NCI-H748 treated with DMSO at 0.1 percent for 48 hours (cell line): ENCODE measurements around the gene HDGFL2.
"Not testable (repeated sequence)": the region's sequence is repeated elsewhere in the genome, so short reads cannot be mapped to it uniquely, and the experiment has no call there.

Experiments
- DNase-seq: peaks from one replicate; lab custom pipeline; 2025; lab: John Stamatoyannopoulos, UW

The HDGFL2 gene

DNA sequence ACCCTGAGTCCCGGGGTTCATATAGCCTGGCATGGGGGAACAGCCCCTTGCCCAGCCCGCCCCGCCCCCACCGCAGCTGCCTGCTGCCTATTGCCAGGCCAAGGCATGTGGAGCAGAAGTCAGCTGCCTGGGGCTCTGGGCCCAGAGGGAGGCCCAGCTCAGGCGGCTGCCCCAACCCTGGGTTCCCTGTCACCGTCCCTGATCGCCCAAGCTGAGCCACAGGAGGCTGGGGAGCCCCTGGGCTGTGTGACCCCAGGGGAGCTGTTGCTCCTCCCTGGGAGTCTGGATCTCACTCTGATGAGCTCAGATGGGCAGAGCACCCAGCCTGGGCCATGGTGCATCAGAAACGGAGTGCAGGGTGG is 44.8 kb downstream of the HDGFL2 start:
- DNase-seq: no peak

DNA sequence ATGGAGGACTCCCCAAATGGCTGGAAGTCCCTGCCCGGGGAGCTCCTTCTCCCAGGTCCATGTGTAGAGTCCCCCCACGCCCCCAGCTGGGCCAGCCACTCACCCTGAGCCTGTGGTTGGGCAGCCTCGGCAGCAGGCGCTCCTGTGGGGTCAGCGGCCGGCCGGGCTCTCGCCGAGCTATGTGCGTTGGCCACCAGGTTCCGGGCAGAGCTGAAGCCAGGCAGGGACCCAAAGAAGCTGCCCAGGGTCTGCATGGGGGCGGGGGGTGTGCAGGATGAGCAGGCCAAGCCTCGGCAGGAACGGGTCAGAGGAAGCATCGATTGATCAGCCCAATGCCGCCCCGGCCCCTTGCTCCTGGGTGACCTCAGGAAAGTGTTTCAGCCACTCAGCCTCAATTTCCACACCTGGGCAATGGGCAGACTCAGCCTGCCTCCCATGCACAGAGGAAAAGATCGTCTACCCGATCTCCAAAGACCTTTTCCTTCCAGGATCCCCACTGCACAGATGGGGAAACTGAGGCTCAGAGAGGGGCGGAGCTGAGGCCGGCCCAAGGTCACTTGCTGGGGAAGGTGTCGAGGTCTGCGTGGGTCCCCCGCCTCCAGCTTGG is 45.5 kb downstream of the HDGFL2 start:
- no peak for DNase-seq

DNA sequence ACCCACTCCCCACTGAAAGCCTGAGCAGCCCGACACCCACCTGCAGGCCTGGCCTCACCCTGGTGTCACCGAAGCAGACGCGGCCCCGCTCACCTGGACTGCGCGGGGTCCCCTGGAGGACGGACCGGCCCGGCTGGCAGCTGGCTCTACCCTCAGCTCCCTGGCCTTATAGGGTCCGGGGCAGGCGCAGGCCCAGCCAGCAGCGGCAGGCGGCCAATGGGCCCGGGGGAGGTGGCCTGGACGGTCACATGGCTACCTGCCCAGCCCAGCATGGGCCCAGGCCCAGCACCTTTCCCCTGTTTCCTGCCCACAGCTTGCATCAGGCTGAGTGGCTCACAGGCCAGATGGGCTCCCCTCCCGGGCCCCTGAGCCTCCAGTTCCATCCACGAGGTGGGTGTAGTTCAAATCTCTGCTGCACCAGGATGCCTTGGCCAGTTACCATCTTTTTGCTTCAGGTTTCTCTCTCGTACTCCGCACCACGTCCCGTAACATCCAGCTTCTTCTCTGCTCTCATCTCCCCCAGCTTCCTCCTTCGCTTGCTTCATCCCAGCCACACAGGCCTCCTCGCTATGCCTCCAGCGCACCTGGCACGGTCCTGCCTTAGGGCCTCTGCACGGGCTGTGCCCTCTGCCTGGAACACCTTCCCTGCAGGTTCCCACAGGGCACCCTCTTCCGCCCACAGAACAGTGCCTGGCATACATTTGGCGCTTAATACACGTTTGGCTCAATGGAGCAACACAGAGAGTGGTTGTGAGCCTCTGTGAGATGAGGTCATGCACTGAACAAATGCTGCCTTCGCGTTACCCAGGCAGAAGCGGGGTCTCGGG is 46.5 kb downstream of the HDGFL2 start, which contains the start of gene PLIN4:
Gene PLIN4, minus strand, starts transcription at position 142 of the 827 bp plus-strand sequence. CDS start 214 bp downstream, outside the sequence.
- no peak for DNase-seq

DNA sequence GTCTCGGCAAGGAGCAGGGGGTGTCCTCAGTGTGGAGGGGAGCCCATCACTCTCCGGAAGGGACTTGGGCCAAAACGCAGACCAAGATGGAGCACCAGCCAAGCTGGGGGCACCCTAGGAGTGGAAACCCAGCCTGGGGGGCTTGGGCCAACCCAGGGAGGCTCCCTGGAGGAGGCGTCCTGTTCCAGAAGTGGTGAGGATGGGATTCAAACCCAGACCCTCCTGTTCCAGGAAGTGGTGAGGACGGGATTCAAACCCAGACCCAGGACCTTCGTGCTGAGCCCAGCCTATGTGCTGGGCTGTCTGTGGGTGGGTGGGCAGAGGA is 47.0 kb downstream of the HDGFL2 start:
- DNase-seq: no peak

DNA sequence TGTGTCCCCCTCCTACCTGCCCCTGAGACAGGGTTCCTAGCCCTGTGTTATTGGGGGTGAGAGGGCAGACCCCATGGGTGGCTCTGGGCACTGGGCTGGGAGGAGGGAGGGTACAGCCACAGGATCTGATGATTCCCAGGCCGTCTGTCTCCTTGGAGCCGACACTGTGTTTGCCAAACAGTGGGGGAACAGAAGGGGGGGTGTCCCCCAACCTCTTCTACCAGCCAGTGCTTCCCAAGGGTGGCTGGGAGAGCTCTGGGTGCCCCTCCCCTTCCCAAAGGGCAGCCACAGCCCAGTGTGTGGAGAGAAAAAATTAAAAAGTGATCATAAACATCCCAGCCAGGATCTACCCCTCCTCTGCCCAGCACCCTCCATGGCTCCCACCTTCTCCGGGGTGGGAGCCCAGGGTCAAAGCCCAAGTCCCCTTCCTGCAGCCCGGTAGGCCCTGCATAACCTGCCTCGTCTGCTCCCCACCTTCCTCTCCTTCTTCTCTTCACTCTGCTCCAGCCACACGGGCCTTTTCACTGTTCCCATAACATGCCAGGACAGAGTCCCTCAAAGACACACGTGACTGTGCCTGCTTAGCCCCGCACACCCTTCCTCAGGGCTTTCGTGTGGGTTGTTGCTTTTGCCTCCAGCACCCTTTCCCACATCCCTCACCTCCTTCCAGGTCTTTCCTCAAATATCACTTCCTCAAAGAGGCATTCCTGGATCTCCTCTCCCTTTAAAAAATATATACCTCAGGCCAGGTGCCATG is 47.6 kb downstream of the HDGFL2 start:
- DNase-seq: no peak

DNA sequence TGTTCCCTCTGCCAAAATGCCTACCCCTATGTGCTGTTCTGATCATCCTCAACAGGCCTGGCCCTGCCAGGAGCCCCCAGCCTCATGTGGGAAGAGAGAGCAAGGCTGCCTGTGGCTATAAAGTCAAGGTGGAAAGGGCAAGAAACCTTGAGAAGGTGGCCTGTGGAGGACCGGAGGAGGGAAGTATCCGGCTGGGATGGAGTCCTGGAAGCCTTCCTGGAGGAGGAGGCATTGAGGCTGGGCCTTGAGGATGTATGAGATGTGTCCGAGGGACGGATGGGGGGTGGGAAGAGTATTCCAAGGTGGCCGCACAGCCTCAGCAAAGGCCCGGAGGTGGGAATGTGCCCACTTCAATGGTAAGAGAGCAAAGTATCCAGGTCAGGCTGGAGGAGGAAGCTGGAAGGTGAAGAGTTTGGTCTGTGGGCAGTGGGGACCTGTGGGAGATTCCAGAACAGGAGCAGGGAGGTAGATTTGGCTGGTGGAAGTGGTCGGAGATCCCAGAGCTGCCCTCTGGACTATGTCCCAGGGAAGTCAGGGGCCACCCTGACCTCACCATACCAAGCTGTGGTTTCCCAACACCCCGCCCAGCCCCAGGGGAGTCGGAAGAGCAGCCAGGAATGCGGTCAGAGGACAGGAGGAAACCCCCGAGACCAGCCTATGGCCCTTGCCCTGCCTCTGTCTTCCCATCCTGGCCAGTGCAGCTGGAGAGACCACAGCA is 49.2 kb downstream of the HDGFL2 start:
- DNase-seq: no peak

DNA sequence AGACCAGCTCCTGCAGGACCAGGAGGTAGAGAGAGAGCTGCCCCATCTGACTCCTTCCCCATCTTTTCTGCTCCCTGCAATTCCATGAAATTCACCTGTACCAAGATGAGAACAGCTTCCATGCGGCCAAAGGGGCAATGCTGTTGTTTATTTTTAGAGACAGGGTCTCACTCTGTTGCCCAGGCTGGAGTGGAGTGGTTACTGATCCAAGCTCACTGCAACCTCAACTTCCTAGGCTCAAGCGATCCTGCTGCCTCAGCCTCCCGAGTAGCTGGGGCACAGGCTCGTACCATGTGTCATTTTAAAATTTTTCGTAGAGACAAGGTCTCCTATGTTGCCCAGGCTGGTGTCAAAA is 49.8 kb downstream of the HDGFL2 start:
- no peak for DNase-seq

DNA sequence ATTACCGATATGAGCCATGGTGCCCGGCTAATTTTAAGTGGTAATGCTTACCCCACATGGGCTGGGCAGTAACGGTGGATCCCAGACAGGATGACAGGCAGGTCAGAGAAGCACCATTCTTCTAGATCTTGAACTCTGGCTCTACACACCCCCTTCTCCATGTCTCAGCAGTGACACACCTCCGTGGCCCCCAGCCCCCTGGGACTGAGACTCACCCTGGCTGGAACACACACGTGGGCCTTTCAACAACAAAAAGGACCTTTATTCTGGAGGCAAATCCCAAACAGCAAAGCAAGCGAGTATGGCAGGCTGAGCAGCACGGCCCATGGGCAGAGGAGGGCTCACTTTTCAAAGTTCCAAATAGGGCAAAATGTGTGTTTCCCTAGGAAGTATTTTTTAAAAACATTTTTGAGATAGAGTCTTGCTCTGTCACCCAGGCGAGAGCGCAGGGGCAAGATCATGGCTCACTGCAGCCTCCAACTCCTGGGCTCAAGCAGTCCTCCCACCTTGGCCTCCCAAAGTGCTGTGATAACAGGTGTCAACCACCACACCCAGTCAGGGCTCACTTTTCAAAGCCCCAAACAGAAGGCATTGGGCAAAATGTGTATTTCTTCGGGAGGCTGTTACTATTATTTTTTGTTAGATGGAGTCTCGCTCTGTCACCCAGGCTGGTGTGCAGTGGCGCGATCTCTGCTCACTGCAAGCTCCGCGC is 50.4 kb downstream of the HDGFL2 start:
- DNase-seq: no peak

DNA sequence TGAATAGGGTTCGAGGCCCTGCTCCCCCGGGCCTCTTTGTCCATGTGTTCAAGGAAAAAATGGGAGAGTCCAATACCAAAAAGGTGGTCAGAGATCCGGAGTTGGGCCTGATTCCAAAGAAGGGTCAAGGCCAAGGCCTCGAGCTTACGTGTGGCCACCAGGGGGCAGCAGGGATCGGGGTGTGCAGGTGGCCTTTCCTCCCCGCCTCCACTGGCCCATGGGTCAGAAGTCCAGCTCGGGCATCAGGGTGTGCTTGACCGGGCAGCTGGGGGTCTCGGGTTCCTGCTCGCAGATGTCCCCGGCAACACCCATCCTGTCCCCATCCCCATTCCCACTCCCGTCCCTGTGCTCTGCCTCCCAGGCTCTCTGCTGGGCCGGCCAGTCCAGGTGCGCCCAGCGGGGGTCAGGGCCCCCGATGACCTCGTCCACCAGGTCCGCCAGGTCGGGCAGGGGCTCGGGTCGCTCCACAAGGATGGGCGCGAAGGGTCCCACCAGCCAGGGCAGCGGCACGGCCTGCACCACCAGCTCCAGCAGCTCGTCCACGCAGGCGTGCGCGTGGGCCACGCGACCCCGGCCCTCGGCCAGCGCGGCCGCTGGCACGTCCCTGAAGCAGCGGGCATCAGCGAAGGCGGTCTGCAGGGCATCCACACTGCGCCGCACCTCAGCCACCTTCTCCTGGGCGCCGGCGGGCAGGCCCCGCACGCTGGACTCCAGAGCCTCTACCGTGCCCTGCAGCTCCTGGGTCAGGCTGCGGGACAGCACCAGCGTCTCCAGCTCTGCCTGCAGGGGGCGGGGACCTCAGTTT is 51.4 kb downstream of the HDGFL2 start:
- DNase-seq: no peak

DNA sequence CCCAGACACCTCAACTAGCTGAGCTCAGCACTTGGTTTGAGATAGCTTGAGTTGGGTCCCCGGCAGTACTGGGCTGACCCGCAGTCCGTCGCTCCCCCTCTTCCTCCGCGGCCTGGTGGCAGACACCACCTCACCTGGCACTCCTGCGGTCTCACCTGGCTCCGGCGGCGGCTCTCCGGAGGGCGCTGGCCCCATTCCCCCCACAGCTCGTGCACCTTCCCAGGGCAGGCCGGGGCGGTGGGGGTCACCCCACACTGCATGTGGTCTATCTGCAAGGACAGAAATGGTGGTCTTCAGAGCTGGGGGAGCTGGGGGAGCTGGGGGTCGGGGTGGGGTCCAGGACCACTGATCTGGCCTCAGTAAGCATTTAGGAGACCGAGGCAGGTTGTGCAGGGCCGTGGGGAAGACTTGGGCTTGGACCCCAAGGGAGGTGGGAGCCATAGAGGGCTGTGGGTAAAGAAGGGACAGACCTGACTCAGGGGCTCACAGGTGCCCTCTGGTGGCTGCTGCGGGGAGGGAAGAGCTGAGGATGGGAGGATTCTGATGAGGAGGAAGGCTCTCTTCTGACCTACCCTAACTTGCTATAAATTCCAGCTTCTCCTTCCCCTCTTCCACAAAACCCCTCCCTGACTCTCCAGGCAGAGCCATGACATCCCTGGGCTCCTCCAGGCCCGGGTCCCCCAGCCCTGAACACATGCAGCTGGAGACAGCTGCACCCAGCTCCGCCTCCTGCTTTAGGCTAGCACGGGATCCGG is 52.9 kb downstream of the HDGFL2 start:
- no peak for DNase-seq

DNA sequence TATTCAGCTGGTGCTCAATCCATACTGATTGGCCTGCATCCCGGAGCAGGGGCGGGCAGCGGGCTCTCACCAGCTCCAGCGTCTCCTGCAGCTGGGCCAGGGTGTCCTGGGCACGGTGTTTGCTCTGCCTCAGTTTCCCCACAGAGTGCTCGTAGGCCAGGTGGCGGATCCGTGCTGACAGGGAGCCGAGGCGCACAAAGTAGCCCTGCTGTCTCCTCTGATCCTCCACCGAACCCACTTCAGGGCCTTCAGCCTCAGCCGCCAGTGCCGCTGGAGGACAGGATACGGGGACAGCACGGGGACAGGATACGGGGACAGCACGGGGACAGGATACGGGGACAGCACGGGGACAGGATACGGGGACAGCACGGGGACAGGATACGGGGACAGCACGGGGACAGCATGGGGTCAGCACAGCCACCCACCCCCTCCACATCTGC is 53.5 kb downstream of the HDGFL2 start:
- no peak for DNase-seq

DNA sequence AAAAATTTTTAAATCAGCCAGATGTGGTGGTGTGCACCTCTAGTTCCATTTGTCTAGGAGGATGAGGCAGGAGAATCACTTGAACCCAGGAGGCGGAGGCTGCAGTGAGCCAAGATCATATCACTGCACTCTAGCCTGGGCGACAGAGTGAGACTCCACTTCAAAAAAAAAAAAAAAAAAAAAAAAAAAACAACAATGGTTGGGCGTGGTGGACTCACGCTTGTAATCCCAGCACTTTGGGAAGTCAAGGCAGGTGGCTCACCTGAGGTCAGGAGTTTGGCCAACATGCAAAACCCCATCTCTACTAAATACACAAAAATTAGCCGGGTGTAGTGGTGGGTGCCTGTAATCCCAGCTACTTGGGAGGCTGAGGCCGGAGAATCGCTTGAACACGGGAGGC is 55.3 kb downstream of the HDGFL2 start:
- DNase-seq: not testable (repeated sequence)

DNA sequence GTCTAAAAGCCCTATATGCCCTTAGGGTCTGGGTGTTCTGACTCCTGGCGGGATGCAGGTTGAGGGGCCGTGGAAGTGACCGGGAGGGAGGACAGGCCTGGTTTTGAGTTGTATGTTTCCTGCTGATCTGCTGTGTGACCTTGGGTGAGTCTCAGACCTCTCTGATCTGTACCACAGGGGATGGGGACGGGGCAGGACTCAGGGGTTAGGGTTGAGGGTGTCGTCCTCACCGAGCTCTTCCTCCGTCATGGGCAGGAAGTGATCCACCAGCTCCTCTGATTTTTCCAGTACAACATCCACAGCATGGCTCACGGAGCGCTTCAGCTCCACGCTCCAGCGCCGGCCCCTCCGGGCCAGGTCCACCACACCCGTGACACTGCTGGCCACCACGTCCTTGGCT is 56.7 kb downstream of the HDGFL2 start:
- DNase-seq: no peak

DNA sequence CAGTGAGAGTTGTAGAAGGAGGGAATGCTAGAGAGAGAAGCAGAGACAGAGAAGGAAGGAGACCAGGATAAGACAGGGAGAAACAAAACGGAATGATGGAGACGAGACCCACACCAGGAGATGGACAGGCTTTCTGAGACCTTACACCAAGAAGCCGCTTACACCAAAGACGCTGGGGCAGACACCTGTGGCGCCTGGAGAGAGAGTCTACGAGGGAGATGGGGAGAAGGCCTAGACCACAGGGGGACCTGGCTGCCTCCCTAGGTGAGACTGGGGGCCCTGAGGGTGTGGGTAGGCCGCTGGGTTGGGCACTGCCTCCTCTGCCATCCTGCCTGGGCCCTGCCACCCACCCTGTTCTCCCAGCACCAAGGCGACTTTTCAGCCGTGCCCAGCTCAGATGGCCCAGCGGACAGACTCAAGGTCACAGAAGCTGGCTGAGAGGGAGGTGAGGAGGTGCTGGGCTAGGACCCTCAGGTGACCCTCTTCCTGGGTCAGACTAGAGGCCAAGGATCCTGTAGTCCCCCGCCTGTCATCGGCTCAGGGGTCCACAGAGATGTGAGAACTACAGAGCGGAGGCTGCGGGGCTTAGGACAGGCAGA is 57.9 kb downstream of the HDGFL2 start:
- DNase-seq: no peak

DNA sequence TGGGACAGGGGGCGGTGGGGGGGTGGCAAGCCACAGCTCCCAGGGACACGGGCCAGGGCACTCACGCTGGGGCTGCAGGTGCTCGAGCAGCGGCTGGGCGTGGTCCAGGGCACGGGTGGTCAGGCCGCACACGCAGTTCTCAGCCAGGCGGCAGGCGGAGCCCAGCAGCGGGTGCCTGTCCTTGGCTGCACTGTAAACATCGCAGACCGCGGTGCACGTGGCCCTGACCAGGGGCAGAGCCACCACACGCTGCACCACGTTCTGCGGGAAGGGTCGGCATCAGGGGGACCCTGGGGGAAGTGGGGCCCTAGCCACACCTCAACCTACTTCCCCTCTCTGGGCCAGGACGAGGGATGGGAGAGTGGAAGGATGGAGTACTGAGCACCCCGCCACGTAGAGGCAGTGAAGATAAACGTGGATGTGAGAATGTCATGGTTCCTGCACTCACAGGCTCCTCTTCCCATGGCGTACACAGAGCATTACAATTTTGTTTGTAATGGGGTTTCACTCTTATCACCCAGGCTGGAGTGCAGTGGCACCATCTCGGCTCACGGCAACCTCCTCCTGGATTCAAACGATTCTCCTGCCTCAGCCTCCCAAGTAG is 59.6 kb downstream of the HDGFL2 start:
- no peak for DNase-seq

DNA sequence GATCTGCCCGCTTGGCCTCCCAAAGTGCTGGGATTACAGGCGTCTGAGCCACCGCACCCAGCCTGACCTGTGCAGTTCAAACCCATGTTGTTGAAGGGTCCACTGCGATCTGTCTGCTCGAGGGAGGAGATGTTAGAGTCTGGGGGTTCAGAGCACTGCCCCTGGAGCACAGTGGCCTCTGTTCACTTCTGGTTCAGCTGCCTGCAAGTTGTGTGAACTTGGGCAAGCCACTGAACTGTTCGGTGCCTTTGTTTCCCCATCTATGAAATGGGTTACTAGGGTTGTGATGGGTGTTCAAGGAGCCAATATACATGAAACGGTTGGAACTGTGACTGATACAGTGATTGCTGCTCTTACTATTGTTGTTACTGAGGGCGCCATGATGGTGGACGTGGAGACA is 61.2 kb downstream of the HDGFL2 start:
- DNase-seq: no peak

DNA sequence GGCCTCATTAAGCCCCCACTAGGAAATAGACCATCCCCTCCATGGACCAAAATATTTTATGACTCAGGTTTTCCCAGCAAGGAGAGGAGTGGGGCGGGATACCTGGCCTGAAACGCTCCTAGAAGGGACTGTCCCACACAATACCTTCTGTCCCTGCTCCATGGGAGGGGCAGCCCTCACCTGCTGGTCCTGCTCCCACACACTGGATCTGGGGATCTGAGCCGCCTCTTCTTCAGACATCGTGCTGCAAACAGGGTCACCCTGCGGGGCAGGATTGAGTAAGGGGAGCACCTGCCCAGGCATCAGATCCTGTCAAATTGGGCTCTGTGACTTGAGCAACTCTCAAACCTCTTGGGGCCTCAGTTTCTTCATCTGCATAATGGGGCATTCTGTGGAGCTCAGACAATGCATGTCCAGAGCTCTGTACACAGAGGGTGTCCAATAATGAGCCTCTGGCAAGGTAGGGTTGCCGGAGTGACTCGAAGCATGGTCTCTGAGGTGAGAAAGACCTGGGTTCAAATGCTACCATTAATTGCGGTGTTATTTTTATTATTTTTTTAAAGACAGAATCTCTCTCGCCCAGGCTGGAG is 61.8 kb downstream of the HDGFL2 start:
- no peak for DNase-seq

DNA sequence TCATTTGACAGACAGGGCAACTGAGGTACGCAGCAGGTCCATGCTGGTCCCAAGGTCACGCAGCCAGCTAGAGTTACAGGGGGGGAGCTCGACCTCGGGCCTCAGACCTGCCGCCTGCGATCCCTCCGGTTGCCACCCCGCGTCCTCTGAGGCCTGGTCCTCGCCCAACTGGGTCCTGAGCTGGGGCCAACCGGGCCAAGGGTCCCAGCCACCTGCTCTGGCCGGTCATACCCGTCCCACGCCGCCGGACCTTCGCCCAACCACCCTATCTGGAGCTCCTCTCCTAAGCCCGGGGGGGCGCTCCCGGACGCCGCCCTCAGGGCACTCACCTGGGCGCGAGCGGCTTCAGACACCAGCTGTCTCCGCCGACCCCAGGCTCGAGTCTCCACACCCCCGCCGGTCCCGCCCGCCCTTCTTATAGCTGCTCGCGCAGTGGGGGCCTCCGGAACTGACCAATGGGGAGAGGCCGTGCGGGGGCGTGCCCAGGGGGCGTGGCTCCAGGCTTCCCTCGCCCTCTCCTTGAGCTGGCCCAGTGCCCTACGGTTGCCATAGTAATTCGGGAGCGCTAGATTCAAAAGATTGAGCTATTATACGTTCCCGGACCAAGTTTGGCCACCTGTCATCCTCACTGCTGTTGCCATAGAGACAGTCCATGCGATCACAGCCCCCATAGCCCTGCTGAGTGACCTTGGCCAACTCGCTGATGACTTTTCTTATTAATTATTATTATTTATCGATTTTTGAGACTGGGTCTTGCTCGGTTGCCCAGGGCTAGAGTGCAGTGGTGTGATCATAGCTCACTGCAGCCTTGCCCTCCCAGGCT is 63.0 kb downstream of the HDGFL2 start, which contains the start of gene PLIN5:
Gene PLIN5, minus strand, starts transcription at position 389 of the 823 bp plus-strand sequence. CDS start 1,150 bp downstream, outside the sequence.
- DNase-seq: peak; percentile 78
